Gastrocnemius medialis (tissue), 4 donors: ENCODE results near the gene SAMMSON. TPM values are rescaled to one million over a fixed set of nuclear protein-coding genes. Genes with fewer than 3 reads are reported as not detected.
A peak's percentile ranks its signal among the peaks of the same experiment; 100 is the strongest.

ENCODE experiments used
- ATAC-seq, 2 donors: fragments of 150-250 bp; one replicate each; pipeline ENCODE4 v1.9.1; 2016
- DNase-seq, 2 donors: peaks; one replicate each; pipeline ENCODE4 v3.0.0-alpha.2; 2019
- H3K27ac ChIP-seq, 4 donors: fragments of 200-600 bp; sonication (generic); 1 replicate in 1 of 4; 2 replicates in 3 of 4; pipeline ENCODE4 v1.5.1; 2016 to 2018; ENCODE audit warnings: mild to moderate bottlenecking in 2 of 4, moderate library complexity in 1 of 4
- H3K27me3 ChIP-seq, 3 donors: fragments of 200-600 bp; sonication (generic) in 2 of 3; 1 replicate in 1 of 3; 2 replicates in 2 of 3; pipeline versions ENCODE4 v1.5.1 to v1.6.0; 2016 to 2019; ENCODE audit warnings: mild to moderate bottlenecking in 1 of 3, moderate library complexity in 1 of 3
- H3K36me3 ChIP-seq, 2 donors: fragments of 200-600 bp; sonication (generic) in 1 of 2; one replicate each; pipeline ENCODE4 v1.5.1; 2017 to 2018
- H3K4me1 ChIP-seq, 2 donors: fragments of 200-600 bp; sonication (generic) in 1 of 2; one replicate each; pipeline ENCODE4 v1.5.1; 2016 to 2017; ENCODE audit warnings: mild to moderate bottlenecking in 2 of 2
- H3K4me3 ChIP-seq, 4 donors: fragments of 200-600 bp; sonication (generic) in 3 of 4; 1 replicate in 1 of 4; 2 replicates in 3 of 4; pipeline ENCODE4 v1.5.1; 2016 to 2019; ENCODE audit warnings: mild to moderate bottlenecking in 2 of 4
- H3K9me3 ChIP-seq, 3 donors: fragments of 200-600 bp; sonication (generic) in 2 of 3; 1 replicate in 1 of 3; 2 replicates in 2 of 3; pipeline ENCODE4 v1.5.1; 2016 to 2019
- POLR2A ChIP-seq, 2 donors: fragments of 450-650 bp; IDR thresholded peaks; one replicate each; pipeline ENCODE4 v1.6.1; 2017; ENCODE audit warnings: antibody characterized with exemption in 2 of 2, mild to moderate bottlenecking in 2 of 2, moderate library complexity in 2 of 2
- in situ Hi-C, 4 donors: fragments of 200-750 bp; cut with MboI; loops; one replicate each; pipeline versions ENCODE4 v1.15.0 to v1.8.0; 2017; ENCODE audit warnings: low sequenced_read_pairs in 4 of 4
- intact Hi-C: fragments of 100-400 bp; cut with DNase I; formaldehyde crosslinking; loops from one replicate; pipeline ENCODE4 v1.15.1; 2023; ENCODE audit warnings: low total_unique reads
- total RNA-seq, 4 donors: library from RNA; depleted of rRNA; stranded (reverse); fragments of >200 nt; gene quantifications; one replicate each; pipeline versions ENCODE4 v1.1.0 to v1.2.3, GENCODE V29; 2016
- TF ChIP-seq, protein P1 (sequence below), 5 experiments: fragments of 450-650 bp in 3 of 5; fragments of 200-600 bp in 2 of 5; sonication (generic) in 2 of 5; IDR thresholded peaks in 4 of 5; conservative IDR thresholded peaks in 1 of 5; 1 replicate in 4 of 5; 2 replicates in 1 of 5; pipeline ENCODE4 v1.5.1; 2016 to 2019; ENCODE audit warnings: antibody characterized with exemption in 5 of 5, mild to moderate bottlenecking in 3 of 5, moderate library complexity in 3 of 5

The SAMMSON gene
- total RNA-seq, 4 donors from 2014 or later: not detected

DNA sequence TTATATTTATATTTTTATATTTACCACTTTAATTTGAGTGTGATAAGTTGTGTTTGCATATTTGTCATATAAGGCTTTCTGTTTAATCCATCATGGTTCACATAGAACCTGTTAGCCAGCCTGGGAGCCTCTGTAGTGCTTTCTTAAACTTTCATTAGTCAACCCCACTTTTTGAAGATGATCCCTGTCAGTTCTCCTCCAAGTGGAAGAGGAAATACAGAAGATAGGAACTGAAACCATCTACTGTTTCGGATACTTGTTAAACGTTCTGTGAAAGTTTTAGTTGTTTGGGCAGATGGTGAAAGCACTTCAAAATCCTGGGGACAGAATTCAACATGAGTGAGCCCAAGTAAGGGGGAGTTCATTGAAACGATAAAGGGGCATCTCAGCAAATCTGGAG is 4.6 kb upstream of the SAMMSON start:
- TF ChIP-seq POLR2A (IDR thresholded peaks at IDR 0.05): no peak
- TF ChIP-seq, protein P1, sequence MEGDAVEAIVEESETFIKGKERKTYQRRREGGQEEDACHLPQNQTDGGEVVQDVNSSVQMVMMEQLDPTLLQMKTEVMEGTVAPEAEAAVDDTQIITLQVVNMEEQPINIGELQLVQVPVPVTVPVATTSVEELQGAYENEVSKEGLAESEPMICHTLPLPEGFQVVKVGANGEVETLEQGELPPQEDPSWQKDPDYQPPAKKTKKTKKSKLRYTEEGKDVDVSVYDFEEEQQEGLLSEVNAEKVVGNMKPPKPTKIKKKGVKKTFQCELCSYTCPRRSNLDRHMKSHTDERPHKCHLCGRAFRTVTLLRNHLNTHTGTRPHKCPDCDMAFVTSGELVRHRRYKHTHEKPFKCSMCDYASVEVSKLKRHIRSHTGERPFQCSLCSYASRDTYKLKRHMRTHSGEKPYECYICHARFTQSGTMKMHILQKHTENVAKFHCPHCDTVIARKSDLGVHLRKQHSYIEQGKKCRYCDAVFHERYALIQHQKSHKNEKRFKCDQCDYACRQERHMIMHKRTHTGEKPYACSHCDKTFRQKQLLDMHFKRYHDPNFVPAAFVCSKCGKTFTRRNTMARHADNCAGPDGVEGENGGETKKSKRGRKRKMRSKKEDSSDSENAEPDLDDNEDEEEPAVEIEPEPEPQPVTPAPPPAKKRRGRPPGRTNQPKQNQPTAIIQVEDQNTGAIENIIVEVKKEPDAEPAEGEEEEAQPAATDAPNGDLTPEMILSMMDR (IDR thresholded peaks at IDR 0.05 in 4 of 5, conservative IDR thresholded peaks at IDR 0.05 in 1 of 5): no peak
- intact Hi-C loops: no loop called here

DNA sequence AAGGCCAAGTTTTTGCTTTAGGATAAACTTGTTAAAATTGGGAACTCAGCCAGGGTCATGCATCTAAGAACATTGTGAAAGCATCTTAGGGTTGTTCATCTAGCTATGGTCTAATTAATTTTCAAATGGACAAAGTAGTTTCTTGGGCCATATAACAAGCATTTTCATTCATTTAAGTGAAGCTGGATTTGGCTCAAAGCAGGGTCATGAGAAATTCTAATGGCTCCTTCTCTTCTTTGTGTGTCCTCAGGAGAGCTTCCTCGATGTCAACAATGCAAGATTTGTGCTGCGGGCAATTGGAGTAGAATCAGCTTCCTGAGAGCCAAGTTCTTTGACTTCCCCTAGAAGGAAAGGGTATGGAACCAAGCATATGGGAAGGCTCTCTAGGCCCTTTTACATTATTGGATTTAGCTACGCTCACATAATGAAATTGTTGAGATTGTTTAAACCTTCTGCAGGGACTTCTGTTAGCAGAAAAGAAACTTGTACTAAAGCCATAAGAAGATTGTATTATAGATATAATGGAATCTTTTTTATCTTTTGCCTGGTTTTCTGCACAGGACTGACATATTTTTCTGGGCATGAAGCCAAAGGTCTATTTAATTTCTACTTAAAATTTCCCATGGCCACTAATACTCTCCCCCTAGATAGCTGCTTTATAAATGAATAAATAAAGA is 1.8 kb upstream of the SAMMSON start:
- Histone ChIP-seq H3K4me3 (no peak overlapping the region), H3K27me3 (no peaks in the 10 kb centered on the region), H3K9me3 (no peaks in the 10 kb centered on the region), H3K27ac (no peak overlapping the region), H3K36me3 (no peaks in the 10 kb centered on the region), H3K4me1 (peaks cover 0 to 3% of the 10 kb centered on the region in 2 donors)
- ATAC-seq (no peak), DNase-seq (no peak)
- no peak for TF ChIP-seq POLR2A (IDR thresholded peaks at IDR 0.05)
- TF ChIP-seq, protein P1 (IDR thresholded peaks at IDR 0.05 in 4 of 5, conservative IDR thresholded peaks at IDR 0.05 in 1 of 5): no peak
- in situ Hi-C loops: no loop called here
- intact Hi-C loops: no loop called here

More for the DNA sequence above, 4.6 kb upstream of the SAMMSON start:
- Histone ChIP-seq H3K4me3 (no peak overlapping the region), H3K4me1 (peaks cover 0 to 3% of the 10 kb centered on the region in 2 donors), H3K36me3 (no peaks in the 10 kb centered on the region), H3K27ac (no peak overlapping the region), H3K9me3 (no peaks in the 10 kb centered on the region), H3K27me3 (no peaks in the 10 kb centered on the region)
- DNase-seq (no peak), ATAC-seq (no peak)
- in situ Hi-C loops: no loop called here

DNA sequence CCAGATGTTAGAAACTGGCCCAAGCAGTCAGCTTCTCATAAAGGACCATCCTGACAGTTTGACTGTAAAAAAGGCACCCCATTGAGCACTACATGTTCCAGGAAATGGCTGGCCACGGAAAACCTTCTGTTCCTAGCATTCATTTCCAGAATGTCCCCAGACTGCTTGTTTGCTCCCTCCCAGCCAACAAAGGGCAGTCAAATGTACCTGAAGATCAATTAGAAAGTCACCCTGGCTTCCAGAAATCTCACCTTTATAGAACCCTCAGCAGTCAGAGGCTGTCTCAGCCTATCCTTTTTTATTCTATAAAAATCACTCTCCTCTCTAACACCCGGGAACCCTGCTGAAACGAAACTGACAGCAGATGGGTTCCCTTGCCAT is 784 bp upstream of the SAMMSON start:
- DNase-seq: no peak
- H3K9me3 ChIP-seq: no peaks in the 10 kb centered on the region
- H3K36me3 ChIP-seq: no peaks in the 10 kb centered on the region
- H3K4me1 ChIP-seq: peaks cover 0 to 3% of the 10 kb centered on the region in 2 donors
- TF ChIP-seq, protein P1 (IDR thresholded peaks at IDR 0.05 in 4 of 5, conservative IDR thresholded peaks at IDR 0.05 in 1 of 5): no peak
- no peak for TF ChIP-seq POLR2A (IDR thresholded peaks at IDR 0.05)
- H3K27ac ChIP-seq: no peak overlapping the region
- H3K4me3 ChIP-seq: peak overlapping the region in 2 of 4 donors; percentile 19 to 51
- H3K27me3 ChIP-seq: no peaks in the 10 kb centered on the region
- intact Hi-C loops (no loop called here), in situ Hi-C loops (no loop called here)
- ATAC-seq: no peak

DNA sequence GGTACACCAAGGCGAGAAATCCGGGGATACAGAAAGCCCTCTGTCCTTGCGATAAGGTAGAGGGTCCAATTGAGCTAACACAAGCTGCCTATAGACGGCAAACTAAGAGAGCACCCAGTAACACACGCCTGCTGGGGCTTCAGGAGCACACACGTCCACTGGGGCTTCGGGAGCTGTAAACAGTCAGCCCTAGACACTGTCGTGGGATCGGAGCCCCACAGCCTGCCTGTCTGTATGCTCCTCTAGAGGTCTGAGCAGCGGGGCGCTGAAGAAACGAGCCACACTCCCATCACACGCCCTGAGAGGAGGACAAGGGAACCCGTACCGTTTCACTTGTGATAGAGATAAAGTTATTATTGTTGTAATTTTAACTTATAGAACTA is 486 bp downstream of the SAMMSON start:
- H3K36me3 ChIP-seq: no peaks in the 10 kb centered on the region
- no peak overlapping the region for H3K4me3 ChIP-seq
- H3K27me3 ChIP-seq: no peaks in the 10 kb centered on the region
- DNase-seq (no peak), ATAC-seq (no peak)
- no peak overlapping the region for H3K27ac ChIP-seq
- TF ChIP-seq, protein P1 (IDR thresholded peaks at IDR 0.05 in 4 of 5, conservative IDR thresholded peaks at IDR 0.05 in 1 of 5): no peak
- no peak for TF ChIP-seq POLR2A (IDR thresholded peaks at IDR 0.05)
- intact Hi-C loops: no loop called here
- in situ Hi-C loops: no loop called here
- H3K9me3 ChIP-seq: no peaks in the 10 kb centered on the region
- peaks cover 0 to 3% of the 10 kb centered on the region in 2 donors for H3K4me1 ChIP-seq
